HG03196 (cell line): Measurements from ENCODE around the gene TESK2.
"Not testable (repeated sequence)": the region's sequence is repeated elsewhere in the genome, so short reads cannot be mapped to it uniquely, and the experiment has no call there.

ENCODE experiments used
- ATAC-seq: cut with Tn5 transposase; IDR thresholded peaks from one replicate; pipeline ENCODE4 v1.9.1; 2021; ENCODE audit not compliant: unreplicated experiment

Gene TESK2

GRCh38 chr1:45414746-45415145 lies 76.2 kb downstream of the TESK2 start:
- no peak for ATAC-seq

GRCh38 chr1:45412899-45413298 lies 78.1 kb downstream of the TESK2 start:
- ATAC-seq = no peak

GRCh38 chr1:45411510-45411899 lies 79.5 kb downstream of the TESK2 start:
- ATAC-seq = no peak

DNA sequence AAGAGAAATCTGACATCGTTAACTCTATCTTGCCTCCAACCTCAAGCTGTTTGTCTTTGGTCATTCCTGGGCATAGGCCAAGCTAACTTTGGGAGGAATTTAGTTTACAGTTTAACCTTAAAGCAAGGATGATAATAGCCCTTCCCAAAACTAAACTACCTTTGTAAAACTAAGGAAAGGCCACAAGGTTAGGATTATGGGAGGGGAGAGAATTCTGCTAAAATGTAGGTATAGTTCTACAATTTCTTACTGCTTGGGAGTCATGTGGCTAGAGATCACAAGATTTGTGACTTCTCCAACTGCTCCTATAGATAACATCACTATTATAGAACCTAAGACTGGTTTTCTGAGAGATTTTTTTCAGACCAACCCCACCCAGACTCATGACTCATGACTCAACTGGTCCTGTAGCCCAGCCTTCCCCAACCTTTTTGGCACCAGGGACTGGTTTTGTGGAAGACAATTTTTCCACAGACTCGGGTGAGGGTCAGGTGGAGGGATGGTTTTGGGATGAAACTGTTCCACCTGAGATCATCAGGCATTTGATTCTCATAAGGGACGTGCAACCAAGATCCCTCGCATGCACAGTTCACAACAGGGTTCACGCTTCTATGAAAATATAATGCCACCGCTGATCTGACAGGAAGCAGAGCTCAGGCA lies 80.0 kb downstream of the TESK2 start:
- no peak for ATAC-seq

GRCh38 chr1:45409276-45409675 lies 81.7 kb downstream of the TESK2 start:
- no peak for ATAC-seq

DNA sequence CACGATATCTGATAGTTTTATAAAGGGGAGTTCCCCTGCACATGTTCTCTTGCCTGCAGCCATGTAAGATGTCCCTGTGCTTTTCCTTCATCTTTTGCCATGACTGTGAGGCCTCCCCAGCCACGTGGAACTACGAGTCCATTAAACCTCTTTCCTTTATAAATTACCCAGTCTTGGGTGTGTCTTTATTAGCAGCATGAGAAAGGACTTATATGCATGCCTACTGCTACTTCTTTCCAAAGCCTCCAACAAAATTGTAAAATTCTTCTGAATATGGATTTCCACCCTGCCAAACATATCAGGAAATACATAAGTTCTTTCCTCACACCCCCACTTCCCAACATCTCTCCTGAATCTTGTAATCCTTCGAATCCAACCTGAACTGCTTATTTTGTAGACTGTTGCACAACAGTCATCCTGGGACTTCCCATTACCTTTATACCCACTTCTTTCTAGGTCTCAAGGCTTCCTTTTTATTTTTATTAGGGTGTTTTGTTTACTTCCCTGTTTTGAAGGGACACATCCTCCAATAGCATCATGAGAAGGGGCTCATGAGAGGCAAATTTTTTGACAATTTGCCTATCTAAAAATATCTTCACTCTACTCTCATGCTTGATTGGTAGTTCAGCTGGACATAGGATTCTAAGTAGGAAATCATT lies 83.2 kb downstream of the TESK2 start:
- ATAC-seq = no peak

GRCh38 chr1:45405636-45406035 lies 85.3 kb downstream of the TESK2 start:
- ATAC-seq = no peak

DNA sequence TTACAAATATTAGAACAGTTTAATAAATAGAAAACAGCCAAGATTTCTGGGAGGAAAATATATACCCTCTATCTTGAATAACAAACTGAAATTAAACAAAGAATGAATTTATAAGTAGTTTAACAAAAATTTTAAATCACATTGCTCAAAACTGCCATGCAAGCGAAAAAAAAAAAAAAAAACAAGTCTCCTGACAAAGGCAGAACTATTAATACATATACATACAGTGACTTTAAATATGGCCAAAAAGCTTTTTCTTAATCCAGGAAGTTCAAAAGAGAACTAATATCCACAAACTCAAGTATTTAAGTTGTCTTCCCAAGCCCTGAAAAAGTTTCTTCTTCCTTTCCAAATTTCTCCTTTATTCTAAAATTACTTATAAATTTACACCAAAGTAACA lies 87.2 kb downstream of the TESK2 start:
- no peak for ATAC-seq

- no peak for ATAC-seq
Observed at GRCh38 chr1:45403298-45403697, 87.7 kb downstream of the TESK2 start.

- ATAC-seq = no peak
Observed at GRCh38 chr1:45401524-45401923, 89.4 kb downstream of the TESK2 start.

- no peak for ATAC-seq
Observed at GRCh38 chr1:45400049-45400448, 90.9 kb downstream of the TESK2 start.

GRCh38 chr1:45397285-45397684 lies 93.7 kb downstream of the TESK2 start:
- ATAC-seq = no peak

GRCh38 chr1:45395582-45395981 lies 95.4 kb downstream of the TESK2 start:
- no peak for ATAC-seq

- ATAC-seq = no peak
Observed at GRCh38 chr1:45395051-45395450, 95.9 kb downstream of the TESK2 start.

DNA sequence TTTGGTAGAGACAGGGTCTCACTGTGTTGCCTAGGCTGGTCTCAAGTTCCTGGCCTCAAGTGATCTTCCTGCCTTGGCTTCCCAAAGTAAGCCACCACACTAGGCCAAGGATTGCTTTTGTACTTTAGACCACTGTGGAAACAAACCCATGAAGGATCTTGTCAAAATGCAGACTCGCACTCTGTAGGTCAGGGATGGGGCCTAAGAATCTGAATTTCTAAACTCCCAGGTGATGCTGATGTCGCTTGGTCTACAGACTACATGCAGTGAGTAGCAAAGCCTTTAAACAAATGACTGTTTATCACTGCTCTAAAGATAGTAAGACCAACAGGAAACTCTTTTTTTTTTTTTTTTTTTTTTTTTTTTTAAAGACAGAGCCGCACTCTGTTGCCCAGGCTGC lies 96.6 kb downstream of the TESK2 start:
- peak; percentile 70 for ATAC-seq

GRCh38 chr1:45393718-45394302 lies 97.2 kb downstream of the TESK2 start:
- peak; percentile 80 for ATAC-seq

GRCh38 chr1:45386219-45386618 lies 104.7 kb downstream of the TESK2 start:
- no peak for ATAC-seq

DNA sequence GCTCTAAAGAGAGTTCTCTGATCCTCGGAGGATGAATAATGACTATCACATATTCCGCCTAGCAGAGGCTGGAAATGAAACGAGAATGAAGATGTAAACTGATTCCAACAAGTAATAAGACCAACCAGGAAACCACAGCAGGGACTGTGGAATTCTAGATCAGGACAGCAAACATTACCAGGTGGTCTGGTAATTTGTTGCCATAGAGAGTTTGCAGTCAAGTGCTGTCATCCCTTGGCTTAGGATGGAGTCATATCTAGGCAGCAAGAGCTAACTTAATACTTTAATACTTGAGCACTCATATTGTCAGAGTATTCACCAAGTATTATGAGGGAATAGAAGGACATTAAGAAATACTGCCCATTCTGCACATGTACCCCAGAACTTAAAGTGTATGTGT lies 105.7 kb downstream of the TESK2 start:
- ATAC-seq = no peak

DNA sequence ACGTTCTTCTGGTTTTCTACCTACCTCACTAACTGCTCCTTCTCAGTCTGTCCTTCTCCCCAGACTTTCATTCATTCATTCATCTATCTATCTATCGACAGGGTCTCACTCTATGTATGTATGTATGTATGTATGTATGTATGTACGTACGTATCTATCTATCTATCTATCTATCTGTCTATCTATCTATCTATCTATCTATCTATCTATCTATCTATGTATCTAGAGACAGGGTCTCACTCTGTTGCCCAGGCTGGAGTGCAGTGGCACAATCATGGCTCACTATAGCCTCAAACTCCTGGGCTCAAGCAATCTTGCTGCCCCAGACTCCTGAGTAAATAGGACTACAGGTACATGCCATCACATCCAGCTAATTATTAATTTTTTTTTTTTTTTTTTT lies 106.8 kb downstream of the TESK2 start:
- not testable (repeated sequence) for ATAC-seq

DNA sequence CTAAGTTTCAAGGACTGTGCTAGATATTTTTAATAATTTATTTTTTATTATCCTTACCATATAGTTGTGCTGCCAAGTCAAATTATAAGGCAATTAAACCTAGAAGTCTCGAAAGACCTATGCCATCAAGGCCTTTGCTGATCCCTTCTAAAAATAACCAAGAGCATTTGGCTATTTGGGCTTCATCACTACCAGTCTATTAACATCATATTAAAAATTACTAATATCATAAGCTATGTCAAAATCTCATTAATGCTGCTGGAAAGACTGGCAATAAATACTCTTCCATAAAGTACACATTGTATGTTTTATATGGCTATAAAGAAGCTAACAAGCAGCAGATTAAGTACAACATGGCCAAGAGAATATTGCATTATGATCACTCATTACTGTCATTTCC lies 107.8 kb downstream of the TESK2 start:
- ATAC-seq = no peak

GRCh38 chr1:45381243-45381642 lies 109.7 kb downstream of the TESK2 start:
- no peak for ATAC-seq

DNA sequence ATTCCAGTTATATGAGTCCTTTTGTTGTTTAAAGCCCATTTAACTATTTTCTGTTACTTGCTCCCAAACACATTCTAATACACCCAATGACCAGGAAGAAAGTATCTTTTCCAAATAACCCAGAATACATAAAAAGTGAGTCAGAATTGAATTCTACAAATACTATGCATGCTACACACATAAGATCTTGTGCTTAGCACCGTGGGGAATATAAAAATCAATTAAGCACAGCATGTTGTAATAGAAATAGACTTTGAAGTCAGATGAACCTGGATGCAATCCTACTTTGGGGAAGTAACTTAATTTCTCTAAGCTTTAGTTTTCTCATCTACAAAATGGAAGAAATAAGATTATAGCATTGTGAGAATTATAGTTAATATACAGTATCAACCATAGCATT lies 110.2 kb downstream of the TESK2 start:
- ATAC-seq = no peak

- ATAC-seq = no peak
Observed at GRCh38 chr1:45380125-45380524, 110.8 kb downstream of the TESK2 start.
